HepG2 (cell line): Measurements from ENCODE around the gene TBC1D14. TPM values are rescaled to one million over a fixed set of nuclear protein-coding genes. Genes with fewer than 3 reads are reported as not detected.

Experiments
- CBFB ChIP-seq: sonication (generic); formaldehyde crosslinking; IDR thresholded peaks from 2 replicates; pipeline ENCODE4 v1.4.0; 2020; ENCODE audit warnings: missing genetic modification reagents
- CBX2 ChIP-seq, 2 experiments: fragments of 200-600 bp in 1 of 2; sonication (generic); formaldehyde crosslinking in 1 of 2; IDR thresholded peaks; 2 replicates each; pipeline versions ENCODE4 v1.7.0 to v1.8.1; 2018 to 2022; ENCODE audit warnings: low read depth in 2 of 2, low read length in 1 of 2, mild to moderate bottlenecking in 1 of 2, missing genetic modification reagents in 1 of 2
- KLF9 ChIP-seq: IDR thresholded peaks from 2 replicates; pipeline ENCODE4 v1.6.1; 2016; ENCODE audit warnings: low read depth
- MZF1 ChIP-seq: sonication (generic); formaldehyde crosslinking; IDR thresholded peaks from 2 replicates; pipeline ENCODE4 v1.8.1; 2023; ENCODE audit warnings: mild to moderate bottlenecking, missing genetic modification reagents, borderline replicate concordance
- PAF1 ChIP-seq: IDR thresholded peaks from 2 replicates; pipeline ENCODE4 v1.6.1; 2016; ENCODE audit warnings: missing genetic modification reagents, missing compliant biosample characterization
- PCBP1 ChIP-seq: fragments of 200-400 bp; formaldehyde crosslinking; IDR thresholded peaks from 2 replicates; pipeline ENCODE4 v1.6.1; 2017; ENCODE audit warnings: mild to moderate bottlenecking, low read depth, low read length, borderline replicate concordance
- PHF5A ChIP-seq: IDR thresholded peaks from one replicate; pipeline ENCODE4 v1.6.1; 2018; ENCODE audit warnings: low read depth, missing genetic modification reagents; ENCODE audit not compliant: unreplicated experiment
- SCMH1 ChIP-seq: sonication (generic); formaldehyde crosslinking; IDR thresholded peaks from 2 replicates; pipeline ENCODE4 v1.9.0; 2021; ENCODE audit warnings: missing genetic modification reagents, mild to moderate bottlenecking, borderline replicate concordance
- TEAD2 ChIP-seq: sonication (generic); formaldehyde crosslinking; IDR thresholded peaks from 2 replicates; pipeline ENCODE4 v1.9.0; 2021; ENCODE audit warnings: missing genetic modification reagents
- TSC22D2 ChIP-seq: sonication (generic); formaldehyde crosslinking; IDR thresholded peaks from 2 replicates; pipeline ENCODE4 v1.5.1; 2020; ENCODE audit warnings: missing genetic modification reagents, mild to moderate bottlenecking, borderline replicate concordance
- ZFX ChIP-seq: sonication (generic); formaldehyde crosslinking; IDR thresholded peaks from 2 replicates; pipeline ENCODE4 v1.4.0; 2020; ENCODE audit warnings: mild to moderate bottlenecking, low read depth, missing genetic modification reagents, moderate library complexity
- ZNF557 ChIP-seq: sonication (generic); formaldehyde crosslinking; IDR thresholded peaks from 2 replicates; pipeline ENCODE4 v1.4.0; 2020; ENCODE audit warnings: missing genetic modification reagents
- ZNF629 ChIP-seq: sonication (generic); formaldehyde crosslinking; conservative IDR thresholded peaks from 2 replicates; pipeline ENCODE4 v1.5.0; 2020; ENCODE audit warnings: missing genetic modification reagents
- polyA plus RNA-seq, 8 experiments: library from polyadenylated mRNA; depleted of rRNA in 3 of 8; stranded (reverse) in 7 of 8; unstranded in 1 of 8; fragments of >200 nt; fragmentation: Illumina TruSeq in 4 of 8; extraction: Trizol in 4 of 8; gene quantifications; 2 replicates each; pipeline versions ENCODE4 v1.2.1 to v1.2.3, GENCODE V29; 2011 to 2016; ENCODE audit warnings: low read depth in 4 of 8, missing spikeins in 1 of 8, mixed read lengths in 1 of 8; ENCODE audit not compliant: insufficient read depth in 1 of 8
- total RNA-seq, 5 experiments: library from RNA; depleted of rRNA; stranded (reverse); fragments of >200 nt; fragmentation: Illumina TruSeq; extraction: Trizol; gene quantifications; 2 replicates each; pipeline ENCODE4 v1.2.3, GENCODE V29; 2016; ENCODE audit warnings: low read depth in 1 of 5
- TF ChIP-seq, protein P1 (sequence below): sonication (generic); formaldehyde crosslinking; IDR thresholded peaks from 2 replicates; pipeline ENCODE4 v1.8.0; 2022; ENCODE audit warnings: missing genetic modification reagents, mild to moderate bottlenecking, moderate library complexity, borderline replicate concordance
- TF ChIP-seq, protein P2 (sequence below): sonication (generic); formaldehyde crosslinking; IDR thresholded peaks from 2 replicates; pipeline ENCODE4 v1.4.0; 2020; ENCODE audit warnings: missing genetic modification reagents
- TF ChIP-seq, protein P3 (sequence below), 2 experiments: fragments of 450-650 bp in 1 of 2; sonication (generic) in 1 of 2; formaldehyde crosslinking; IDR thresholded peaks; 2 replicates each; pipeline versions ENCODE4 v1.5.0 to v1.8.0; 2020 to 2022; ENCODE audit warnings: mild to moderate bottlenecking in 1 of 2, missing genetic modification reagents in 1 of 2
- TF ChIP-seq, protein P4 (sequence below): sonication (generic); formaldehyde crosslinking; IDR thresholded peaks from 2 replicates; pipeline ENCODE4 v1.4.0; 2020; ENCODE audit warnings: mild to moderate bottlenecking, missing genetic modification reagents

The TBC1D14 gene
- total and polyA plus RNA-seq, 2 of the 13 experiments (the other 11 are each of a cell fraction or from before 2014, with no cell fraction given) = 29.5 to 46.5 TPM

DNA sequence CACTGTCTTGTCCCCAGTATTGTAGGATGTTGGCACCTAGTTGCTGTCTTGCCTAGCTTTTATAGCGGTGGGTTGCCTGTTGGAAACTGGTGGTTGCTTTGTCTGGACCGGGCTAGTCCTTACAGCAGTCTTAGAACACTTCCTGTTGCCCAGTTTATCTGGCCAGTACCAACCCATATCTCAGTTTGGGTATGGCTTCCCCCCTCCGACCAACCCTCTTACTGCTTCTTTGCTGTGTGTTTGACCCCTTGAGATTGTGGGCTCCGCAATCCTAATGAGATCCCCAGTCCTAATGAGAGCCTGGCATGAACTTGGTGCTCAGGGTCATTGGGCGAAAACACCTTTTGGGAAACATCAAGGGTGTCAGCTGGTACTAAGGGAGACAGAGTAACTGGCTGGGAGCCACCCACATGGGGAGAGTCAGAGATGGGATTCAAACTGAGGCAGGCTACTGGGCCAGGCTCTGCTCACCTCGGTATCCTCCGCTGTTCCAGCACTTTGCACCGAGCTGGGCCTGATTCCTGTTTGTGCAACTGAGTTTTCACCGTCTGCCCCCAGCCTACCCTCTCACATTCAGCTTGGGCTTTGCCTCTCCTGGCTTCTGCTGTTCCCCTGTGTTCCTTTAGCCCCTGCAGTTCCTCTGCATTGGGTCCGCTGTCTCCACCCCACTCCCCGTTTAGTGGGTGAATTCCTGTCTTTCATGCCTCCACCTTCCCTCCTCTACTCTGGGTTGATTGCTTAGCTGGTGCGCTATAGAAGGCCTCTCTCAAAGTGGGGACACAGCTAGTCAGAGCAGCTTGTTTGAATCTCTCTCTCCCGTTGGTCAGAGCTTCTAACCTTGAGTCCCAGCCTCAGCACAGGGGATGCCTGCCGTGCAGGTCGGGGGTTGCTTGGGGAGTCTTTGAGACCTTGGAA, 1.6 kb downstream of the TBC1D14 start (continued):
- TF ChIP-seq, protein P1, sequence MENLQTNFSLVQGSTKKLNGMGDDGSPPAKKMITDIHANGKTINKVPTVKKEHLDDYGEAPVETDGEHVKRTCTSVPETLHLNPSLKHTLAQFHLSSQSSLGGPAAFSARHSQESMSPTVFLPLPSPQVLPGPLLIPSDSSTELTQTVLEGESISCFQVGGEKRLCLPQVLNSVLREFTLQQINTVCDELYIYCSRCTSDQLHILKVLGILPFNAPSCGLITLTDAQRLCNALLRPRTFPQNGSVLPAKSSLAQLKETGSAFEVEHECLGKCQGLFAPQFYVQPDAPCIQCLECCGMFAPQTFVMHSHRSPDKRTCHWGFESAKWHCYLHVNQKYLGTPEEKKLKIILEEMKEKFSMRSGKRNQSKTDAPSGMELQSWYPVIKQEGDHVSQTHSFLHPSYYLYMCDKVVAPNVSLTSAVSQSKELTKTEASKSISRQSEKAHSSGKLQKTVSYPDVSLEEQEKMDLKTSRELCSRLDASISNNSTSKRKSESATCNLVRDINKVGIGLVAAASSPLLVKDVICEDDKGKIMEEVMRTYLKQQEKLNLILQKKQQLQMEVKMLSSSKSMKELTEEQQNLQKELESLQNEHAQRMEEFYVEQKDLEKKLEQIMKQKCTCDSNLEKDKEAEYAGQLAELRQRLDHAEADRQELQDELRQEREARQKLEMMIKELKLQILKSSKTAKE (CRISPR knock-in tag) = no peak
- TF ChIP-seq CBFB (CRISPR knock-in tag) (no peak), TSC22D2 (no peak), SCMH1 (no peak), ZFX (peak; percentile 20; the same call in 1 of the 2 replicates), PCBP1 (no peak), MZF1 (no peak), PAF1 (CRISPR knock-in tag) (no peak), PHF5A (CRISPR knock-in tag) (no peak), TEAD2 (CRISPR knock-in tag) (no peak), CBX2 (IDR thresholded peaks at IDR 0.05; ENCODE audit: low read depth, low read length) (no peak), CBX2 (CRISPR knock-in tag; IDR thresholded peaks at IDR 0.05; ENCODE audit: low read depth) (no peak), ZNF629 (CRISPR knock-in tag) (peak; percentile 89), ZNF557 (CRISPR knock-in tag) (no peak), KLF9 (CRISPR knock-in tag) (no peak)
- TF ChIP-seq, protein P2, sequence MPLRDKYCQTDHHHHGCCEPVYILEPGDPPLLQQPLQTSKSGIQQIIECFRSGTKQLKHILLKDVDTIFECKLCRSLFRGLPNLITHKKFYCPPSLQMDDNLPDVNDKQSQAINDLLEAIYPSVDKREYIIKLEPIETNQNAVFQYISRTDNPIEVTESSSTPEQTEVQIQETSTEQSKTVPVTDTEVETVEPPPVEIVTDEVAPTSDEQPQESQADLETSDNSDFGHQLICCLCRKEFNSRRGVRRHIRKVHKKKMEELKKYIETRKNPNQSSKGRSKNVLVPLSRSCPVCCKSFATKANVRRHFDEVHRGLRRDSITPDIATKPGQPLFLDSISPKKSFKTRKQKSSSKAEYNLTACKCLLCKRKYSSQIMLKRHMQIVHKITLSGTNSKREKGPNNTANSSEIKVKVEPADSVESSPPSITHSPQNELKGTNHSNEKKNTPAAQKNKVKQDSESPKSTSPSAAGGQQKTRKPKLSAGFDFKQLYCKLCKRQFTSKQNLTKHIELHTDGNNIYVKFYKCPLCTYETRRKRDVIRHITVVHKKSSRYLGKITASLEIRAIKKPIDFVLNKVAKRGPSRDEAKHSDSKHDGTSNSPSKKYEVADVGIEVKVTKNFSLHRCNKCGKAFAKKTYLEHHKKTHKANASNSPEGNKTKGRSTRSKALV (CRISPR knock-in tag) = no peak
- TF ChIP-seq, protein P3, sequence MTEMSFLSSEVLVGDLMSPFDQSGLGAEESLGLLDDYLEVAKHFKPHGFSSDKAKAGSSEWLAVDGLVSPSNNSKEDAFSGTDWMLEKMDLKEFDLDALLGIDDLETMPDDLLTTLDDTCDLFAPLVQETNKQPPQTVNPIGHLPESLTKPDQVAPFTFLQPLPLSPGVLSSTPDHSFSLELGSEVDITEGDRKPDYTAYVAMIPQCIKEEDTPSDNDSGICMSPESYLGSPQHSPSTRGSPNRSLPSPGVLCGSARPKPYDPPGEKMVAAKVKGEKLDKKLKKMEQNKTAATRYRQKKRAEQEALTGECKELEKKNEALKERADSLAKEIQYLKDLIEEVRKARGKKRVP (CRISPR knock-in tag; IDR thresholded peaks at IDR 0.05) = no peak
- TF ChIP-seq, protein P4, sequence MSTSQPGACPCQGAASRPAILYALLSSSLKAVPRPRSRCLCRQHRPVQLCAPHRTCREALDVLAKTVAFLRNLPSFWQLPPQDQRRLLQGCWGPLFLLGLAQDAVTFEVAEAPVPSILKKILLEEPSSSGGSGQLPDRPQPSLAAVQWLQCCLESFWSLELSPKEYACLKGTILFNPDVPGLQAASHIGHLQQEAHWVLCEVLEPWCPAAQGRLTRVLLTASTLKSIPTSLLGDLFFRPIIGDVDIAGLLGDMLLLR (CRISPR knock-in tag) = no peak
